GM12874 (cell line): ENCODE data around the gene HID1.

ENCODE experiments used
- CTCF ChIP-seq: IDR thresholded peaks from 2 replicates; pipeline ENCODE4 v1.5.1; 2011; ENCODE audit warnings: low read depth, mild to moderate bottlenecking, control low read depth, low read length, moderate library complexity; ENCODE audit not compliant: insufficient read depth

Gene HID1

GRCh38 chr17:74907012-74907411 is 65.5 kb downstream of the HID1 start:
- no peak for TF ChIP-seq CTCF

GRCh38 chr17:74904687-74905409 is 67.7 kb downstream of the HID1 start:
- no peak for TF ChIP-seq CTCF

GRCh38 chr17:74903671-74904070 is 68.9 kb downstream of the HID1 start:
- TF ChIP-seq CTCF = no peak

- no peak for TF ChIP-seq CTCF
Observed at GRCh38 chr17:74903034-74903433, 69.5 kb downstream of the HID1 start.

GRCh38 chr17:74901353-74902135 is 71.0 kb downstream of the HID1 start:
- no peak for TF ChIP-seq CTCF
